Kidney glomerular epithelial cell (primary cell): Measurements from ENCODE around the gene LMBR1.
"Not testable (repeated sequence)": the region's sequence is repeated elsewhere in the genome, so short reads cannot be mapped to it uniquely, and the experiment has no call there.

Experiments
- DNase-seq: peaks from one replicate; lab custom pipeline; 2025; lab: John Stamatoyannopoulos, UW

The LMBR1 gene

GRCh38 chr7:156754201-156754600 is 138.8 kb downstream of the LMBR1 start:
- no peak for DNase-seq

DNA sequence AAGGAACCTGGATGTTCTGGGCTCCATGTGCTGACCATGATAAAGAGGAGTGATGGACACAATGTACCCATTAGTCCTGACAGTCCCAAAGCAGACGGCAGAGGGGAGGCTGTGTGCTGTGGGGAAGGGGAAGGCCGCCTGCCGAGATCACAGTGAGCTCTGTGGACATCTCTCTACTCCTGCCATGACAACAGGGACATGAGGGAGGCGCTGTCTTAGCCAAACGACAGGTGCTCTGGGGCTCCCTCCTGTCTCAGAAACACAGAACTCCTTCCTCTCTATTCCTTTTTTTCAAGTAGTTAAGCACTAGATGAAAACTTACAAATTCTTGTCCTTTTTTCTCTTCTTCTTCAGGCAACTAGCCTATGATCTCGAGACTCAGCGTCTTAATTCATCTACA is 139.4 kb downstream of the LMBR1 start:
- DNase-seq = no peak

- DNase-seq = no peak
Measured at GRCh38 chr7:156753229-156753560, 139.8 kb downstream of the LMBR1 start.

DNA sequence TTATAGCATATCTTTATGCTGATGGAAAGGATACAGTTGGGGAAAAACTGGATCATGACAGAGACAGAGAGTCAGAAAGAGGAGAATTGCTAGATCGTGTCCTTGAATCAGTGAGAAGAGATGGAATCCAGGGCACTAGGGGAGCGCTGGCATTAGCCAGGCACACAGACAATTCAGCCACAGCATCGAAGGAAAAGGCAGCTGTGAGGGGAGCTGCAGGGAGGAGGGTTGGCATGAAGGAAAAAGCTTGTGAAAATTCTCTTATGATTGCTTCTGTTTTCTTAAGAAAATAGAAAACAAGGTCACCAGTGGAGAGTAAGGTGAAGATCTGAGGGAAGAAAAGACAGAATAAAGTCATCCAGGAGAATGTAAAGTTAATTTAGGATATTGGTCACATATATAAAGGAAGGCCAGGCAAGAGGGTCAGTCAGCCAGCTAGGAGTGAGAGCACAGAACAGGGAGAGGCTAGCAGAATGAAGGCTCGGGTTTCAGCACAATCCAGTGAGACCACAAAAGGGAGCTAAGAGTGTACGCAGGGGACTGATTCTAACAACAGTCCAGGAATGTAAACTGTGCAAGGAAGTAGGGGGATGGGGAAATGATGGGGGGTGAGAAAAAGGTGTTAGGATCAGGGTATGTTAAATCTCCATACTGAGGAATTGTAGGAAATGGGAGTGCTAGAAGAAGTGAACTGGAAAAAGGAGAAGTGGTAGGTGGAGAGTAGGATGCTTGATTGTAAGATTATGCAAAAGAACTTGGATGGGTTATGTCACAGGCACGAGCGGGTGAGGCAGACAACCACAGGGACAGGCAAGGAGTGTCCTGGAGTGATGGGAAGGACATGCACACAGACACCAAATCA is 140.4 kb downstream of the LMBR1 start:
- no peak for DNase-seq

DNA sequence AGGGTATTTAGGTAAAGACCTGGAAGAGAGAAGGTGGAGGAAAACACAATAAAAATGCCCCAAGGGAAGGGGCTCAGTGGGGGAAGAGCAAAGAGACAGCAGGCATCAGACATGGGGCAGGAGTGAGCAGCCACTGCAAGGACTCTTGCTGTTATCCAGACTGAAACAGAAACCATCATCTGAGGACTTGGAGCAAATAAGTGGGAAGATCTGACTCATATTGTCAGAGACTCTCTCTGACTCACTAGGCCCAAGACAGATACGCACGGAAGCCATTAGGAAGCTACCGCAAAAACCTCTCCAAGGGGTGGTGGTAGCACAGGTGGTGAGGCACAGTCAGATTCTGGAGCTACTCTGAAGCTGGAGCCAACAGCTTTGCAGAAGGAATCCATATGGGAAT is 141.7 kb downstream of the LMBR1 start:
- no peak for DNase-seq

DNA sequence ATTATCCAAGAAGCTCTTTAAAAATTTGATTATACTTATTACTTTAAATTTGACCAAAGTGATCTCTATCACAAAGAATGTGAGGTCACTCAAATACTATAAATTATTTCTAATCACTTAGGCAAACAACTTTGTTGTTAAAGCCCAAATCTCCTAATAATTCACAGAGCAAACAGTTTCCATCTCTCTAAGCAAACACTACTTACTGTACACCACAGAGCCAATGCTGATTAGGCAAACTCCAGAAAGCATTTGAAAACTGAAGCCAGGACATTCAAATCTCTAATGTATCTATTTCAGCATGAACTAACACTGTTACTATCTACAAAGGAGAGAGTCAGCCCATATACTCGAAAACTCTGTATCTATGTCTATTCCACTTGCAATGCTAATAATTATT is 145.3 kb downstream of the LMBR1 start:
- no peak for DNase-seq

GRCh38 chr7:156746891-156747290 is 146.1 kb downstream of the LMBR1 start:
- no peak for DNase-seq

GRCh38 chr7:156739596-156739995 is 153.4 kb downstream of the LMBR1 start:
- no peak for DNase-seq

DNA sequence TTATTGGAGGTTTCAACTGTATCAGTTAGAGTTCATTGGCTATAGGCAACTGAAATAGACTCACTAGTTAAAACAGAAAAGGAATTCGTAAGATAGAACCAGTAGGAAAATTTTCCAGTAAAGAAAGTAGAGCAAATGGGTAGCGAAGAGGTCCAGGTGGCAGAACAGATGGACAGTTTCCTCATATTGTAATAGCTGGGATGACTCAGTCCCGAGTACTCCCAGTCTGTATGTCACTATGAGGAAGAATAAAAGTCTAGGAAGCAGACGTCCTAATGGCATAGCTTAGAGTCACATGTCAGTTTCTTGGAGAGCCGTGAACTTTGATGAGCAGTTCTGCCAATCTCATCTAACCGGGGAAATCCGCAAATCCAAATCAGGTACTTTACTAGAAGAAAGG is 157.1 kb downstream of the LMBR1 start:
- no peak for DNase-seq

GRCh38 chr7:156733638-156734037 is 159.3 kb downstream of the LMBR1 start:
- DNase-seq = no peak

- no peak for DNase-seq
Measured at GRCh38 chr7:156732091-156732625, 160.8 kb downstream of the LMBR1 start.

DNA sequence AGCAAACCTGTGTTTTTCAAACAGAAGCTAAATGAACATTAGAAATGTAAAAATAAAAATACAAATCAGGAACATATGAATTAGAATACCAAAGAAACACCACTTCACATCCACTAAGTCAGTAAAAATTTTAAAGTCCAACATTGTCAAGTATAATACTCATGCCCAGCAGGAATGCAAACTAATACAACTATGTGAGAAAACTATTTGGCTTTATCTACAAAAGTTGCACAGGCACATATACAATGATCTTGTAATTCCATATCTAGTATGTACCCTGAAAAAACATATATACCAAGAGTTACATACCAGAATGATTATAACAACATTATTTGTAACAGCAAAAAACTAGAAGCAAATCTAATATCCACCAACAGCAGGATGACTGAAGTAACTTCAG is 161.3 kb downstream of the LMBR1 start:
- no peak for DNase-seq

DNA sequence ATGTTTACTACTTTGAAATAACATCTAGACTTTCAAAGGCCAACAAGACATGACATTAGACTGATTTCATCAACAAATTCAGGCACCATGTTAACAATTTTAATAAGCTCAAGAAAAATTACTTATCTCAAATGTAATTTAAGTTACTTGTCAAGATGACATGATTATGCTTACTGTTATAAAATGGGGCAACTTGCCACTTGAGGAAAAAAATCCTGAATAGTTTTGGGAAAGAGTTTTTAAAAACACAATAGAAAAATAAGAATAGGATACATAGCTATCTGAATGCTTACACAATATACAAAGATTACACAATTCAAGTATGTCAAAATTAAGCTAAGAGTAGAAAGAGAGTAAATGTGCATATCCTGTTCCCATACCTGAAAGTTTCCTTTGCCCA is 167.0 kb downstream of the LMBR1 start:
- no peak for DNase-seq

- no peak for DNase-seq
Measured at GRCh38 chr7:156725073-156725472, 167.9 kb downstream of the LMBR1 start.

DNA sequence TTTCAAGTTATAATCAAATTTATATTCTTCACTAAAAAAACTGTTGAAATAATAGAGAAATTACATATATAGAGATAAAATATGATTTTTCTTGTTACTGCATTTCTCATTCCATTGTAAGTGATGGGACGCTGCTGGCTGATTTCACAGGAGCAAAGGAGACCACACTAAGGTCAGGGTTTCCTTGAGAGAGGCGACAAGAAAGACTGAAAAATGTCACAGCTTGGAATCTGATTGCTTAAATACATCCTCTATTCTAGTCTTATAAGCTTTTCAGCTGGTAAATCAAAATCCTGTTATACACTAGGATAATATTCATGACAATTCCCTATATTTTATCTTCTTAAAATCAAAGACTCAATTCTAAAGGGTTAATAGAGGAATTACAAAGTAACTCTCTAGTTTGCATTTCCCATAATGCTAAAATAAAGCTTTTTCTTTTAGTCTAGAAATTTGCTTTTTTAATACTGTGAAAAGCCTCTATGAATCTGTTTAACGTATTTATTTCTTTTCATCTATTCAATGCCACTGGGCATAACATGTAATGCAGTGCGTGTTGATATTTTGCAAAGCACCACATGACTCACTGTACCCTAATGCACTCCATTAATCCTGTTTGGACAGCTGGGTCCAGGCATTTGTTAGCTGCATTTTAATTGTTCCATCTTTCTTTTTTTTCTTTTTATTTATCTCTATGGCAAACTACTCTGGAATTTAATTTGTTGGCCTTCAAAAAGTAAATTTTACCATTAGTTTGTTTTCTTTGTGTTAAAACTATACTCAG is 170.7 kb downstream of the LMBR1 start:
- no peak for DNase-seq

DNA sequence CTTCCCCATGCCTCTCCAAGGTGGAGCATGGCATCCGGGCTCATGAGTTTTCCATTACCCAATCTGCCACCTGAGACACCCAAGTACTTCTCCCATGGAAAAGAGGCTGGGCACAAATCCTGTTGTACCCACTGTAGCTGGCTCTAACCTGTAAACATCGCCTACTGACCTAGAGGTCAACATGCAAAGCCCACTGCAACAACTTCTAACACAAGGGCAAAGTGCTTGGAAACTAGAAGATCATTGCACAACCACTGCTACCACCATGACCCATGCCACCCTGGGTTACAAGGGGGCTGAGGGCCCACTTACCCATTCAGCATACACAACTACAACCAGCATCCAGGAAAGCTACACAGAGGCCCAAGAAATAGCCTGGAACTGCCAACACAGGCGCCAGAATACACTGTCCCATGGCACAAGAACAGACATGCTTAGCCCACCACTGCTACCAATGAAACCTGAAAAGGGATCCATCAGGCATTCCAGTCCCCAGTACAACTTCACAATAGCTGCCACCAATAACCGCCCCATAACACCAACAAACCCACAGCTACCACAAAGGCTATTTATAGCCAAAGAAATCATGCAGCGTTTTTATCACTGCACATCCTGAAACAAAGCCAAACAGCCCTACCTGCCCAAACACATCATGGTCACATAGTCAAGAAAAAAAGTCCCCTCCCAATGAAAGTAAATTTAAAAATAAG is 189.1 kb downstream of the LMBR1 start:
- no peak for DNase-seq

DNA sequence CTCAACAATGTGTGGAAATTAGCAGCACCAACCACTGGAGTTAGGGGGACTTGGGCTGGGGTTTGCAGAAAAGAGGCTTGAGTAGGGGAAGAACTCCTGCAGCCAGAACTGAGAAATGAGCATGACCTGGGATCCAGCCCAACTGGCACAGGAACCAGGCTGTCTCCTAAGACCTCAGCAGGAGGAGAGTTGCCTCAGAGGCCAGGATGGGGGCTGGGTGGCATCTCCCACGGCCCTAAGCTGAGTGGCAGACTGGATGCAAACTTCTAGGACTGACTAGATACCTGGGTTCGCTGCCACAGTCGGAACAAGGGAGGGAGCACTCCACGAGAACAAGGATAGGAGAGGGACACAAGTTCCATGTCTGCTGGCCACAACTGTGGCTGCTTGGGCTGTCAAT is 189.8 kb downstream of the LMBR1 start:
- no peak for DNase-seq

DNA sequence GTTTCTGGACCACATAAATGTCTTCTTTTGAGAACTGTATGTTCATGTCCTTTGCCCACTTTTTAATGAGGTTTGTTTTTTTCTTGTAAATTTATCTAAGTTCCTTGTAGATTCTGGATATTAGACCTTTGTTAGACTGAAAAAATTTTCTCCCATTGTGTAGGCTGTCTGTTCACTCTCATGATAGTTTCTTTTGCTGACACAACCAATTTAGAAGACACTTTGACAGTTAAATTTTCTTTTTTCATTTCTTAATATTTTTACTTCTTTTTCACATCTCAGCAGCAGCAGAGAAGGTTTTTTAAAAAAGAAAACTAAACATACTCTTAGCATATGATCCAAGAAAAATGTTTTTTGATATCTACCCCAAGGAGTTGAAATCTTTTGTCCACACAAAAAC is 190.6 kb downstream of the LMBR1 start:
- no peak for DNase-seq

GRCh38 chr7:156701787-156702186 is 191.2 kb downstream of the LMBR1 start:
- DNase-seq = not testable (repeated sequence)

DNA sequence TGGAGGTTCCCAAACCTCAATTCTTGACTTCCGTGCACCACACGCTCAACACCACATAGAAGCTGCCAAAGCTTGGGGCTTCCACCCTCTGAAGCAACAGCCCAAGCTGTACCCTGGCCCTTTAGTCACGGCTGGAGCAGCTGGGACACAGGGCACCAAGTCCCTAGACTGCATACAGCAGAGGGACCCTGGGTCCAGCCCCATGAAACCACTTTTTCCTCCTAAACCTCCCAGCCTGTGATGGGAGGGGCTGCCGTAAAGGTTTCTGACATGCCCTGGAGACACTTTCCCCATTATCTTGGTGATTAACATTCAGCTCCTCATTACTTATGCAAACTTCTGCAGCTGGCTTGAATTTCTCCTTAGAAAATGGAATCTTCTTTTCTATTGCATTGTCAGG is 194.5 kb downstream of the LMBR1 start:
- DNase-seq = not testable (repeated sequence)

DNA sequence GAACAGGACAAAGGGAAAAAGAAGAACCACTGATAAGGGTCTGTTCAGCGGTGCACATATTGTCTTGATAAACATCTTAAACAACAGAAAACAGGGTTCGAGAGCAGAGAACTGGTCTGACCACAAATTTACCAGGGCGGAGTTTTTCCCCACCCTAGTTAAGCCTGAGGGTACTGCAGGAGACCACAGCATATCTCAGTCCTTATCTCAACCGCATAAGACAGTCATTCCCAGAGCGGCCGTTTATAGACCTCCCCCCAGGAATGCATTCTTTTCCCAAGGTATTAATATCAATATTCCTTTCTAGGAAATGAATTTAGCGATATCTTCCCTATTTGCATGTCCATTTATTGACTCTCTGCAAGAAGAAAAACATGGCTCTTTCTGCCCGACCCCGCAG is 195.7 kb downstream of the LMBR1 start:
- DNase-seq = not testable (repeated sequence)

DNA sequence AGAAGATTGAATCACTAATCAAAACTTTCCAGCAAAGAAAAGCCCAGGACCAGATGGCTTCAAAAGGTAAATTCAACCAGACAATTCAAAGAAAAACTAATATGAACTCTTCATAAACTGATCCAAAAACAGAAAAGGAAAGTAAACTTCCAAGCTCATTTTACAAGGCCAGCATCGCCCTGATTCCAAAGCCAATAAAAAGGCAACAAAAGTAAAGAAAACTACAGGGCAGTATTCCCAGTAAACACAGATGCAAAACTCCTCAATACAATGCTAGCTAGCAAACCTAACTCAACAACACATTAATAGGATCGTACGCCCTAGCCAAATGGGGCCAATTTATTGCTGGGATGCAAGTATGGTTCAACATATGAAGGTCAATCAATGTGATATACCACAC is 199.4 kb downstream of the LMBR1 start:
- no peak for DNase-seq

DNA sequence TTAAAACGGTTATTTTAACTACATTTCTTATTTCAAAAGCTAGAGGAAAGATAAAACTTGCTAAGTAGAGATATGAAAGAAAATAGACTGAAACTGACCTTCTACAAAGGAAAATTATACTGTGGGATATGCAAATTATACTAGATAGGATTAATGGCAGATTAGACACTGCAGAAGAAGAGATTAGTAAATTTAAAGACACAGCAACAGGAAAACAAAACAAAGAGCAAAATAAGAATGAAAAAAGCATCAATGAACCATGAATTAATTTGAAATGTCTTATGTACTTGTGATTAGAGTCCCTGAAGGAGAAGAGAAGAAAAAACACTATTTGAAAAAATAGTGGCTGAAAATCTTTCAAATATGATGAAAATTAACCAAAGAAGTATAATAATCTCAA is 200.1 kb downstream of the LMBR1 start:
- DNase-seq = no peak
